OCI-LY7 (cell line): Measurements from ENCODE around the gene DHRS7C. TPM values are rescaled to one million over a fixed set of nuclear protein-coding genes. Genes with fewer than 3 reads are reported as not detected.

ENCODE experiments used
- BruUV-seq: library from RNA; stranded (reverse); fragments of 400-500 nt; replicated peaks from 2 replicates; lab custom pipeline; 2021; lab: Mats Ljungman, UMichigan
- CTCF ChIA-PET: fragments of 300-600 bp; sonication (Branson Sonifier 250); formaldehyde crosslinking; loops from one replicate; lab custom pipeline; 2022; ENCODE audit warnings: antibody characterized with exemption; ENCODE audit not compliant: unreplicated experiment; lab: Charles Lee
- POLR2A ChIA-PET: fragments of 300-600 bp; sonication (Branson Sonifier 250); formaldehyde crosslinking; loops from one replicate; lab custom pipeline; 2022; ENCODE audit warnings: antibody characterized with exemption; lab: Charles Lee
- DNase-seq: peaks from one replicate; pipeline ENCODE4 v3.0.0-alpha.2; 2015; ENCODE audit warnings: low spot score
- H2AFZ ChIP-seq: fragments of 200-600 bp; sonication (generic), shearing (Covaris generic); 2 replicates; pipeline ENCODE4 v1.6.1; 2014; ENCODE audit warnings: mild to moderate bottlenecking, antibody characterized with exemption, low read length, moderate library complexity
- H3K27ac ChIP-seq: fragments of 200-600 bp; sonication (generic); 2 replicates; pipeline ENCODE4 v1.5.1; 2014; ENCODE audit warnings: mixed run types, low read depth, mild to moderate bottlenecking, moderate library complexity, low read length, inconsistent platforms; ENCODE audit not compliant: poor library complexity, severe bottlenecking
- H3K36me3 ChIP-seq: fragments of 200-600 bp; sonication (generic); 2 replicates; pipeline ENCODE4 v1.6.1; 2014; ENCODE audit warnings: mild to moderate bottlenecking, antibody characterized with exemption, low read length, moderate library complexity, mixed read lengths; ENCODE audit not compliant: insufficient read depth
- H3K4me1 ChIP-seq: fragments of 200-600 bp; sonication (generic); 2 replicates; pipeline ENCODE4 v1.5.1; 2014; ENCODE audit warnings: mild to moderate bottlenecking, low read length; ENCODE audit not compliant: insufficient read depth, poor library complexity, severe bottlenecking
- H3K4me2 ChIP-seq: fragments of 200-600 bp; sonication (generic); 2 replicates; pipeline ENCODE4 v1.6.1; 2014; ENCODE audit warnings: mild to moderate bottlenecking, low read length
- H3K4me3 ChIP-seq: fragments of 200-600 bp; sonication (generic); 2 replicates; pipeline ENCODE4 v1.5.1; 2014; ENCODE audit warnings: mild to moderate bottlenecking, low read depth, low read length; ENCODE audit not compliant: poor library complexity, severe bottlenecking
- H3K79me2 ChIP-seq: fragments of 200-600 bp; sonication (generic); 2 replicates; pipeline ENCODE4 v1.6.1; 2016; ENCODE audit warnings: low read depth, mild to moderate bottlenecking, low read length, moderate library complexity, mixed read lengths; ENCODE audit not compliant: insufficient read depth
- H3K9me2 ChIP-seq: fragments of 200-600 bp; sonication (generic); 2 replicates; pipeline ENCODE4 v1.6.1; 2016; ENCODE audit warnings: mild to moderate bottlenecking, low read length, mixed read lengths; ENCODE audit not compliant: insufficient read depth
- H3K9me3 ChIP-seq: fragments of 200-600 bp; sonication (generic); 2 replicates; pipeline ENCODE4 v1.6.1; 2014; ENCODE audit warnings: mild to moderate bottlenecking, mixed run types, low read length, mixed read lengths
- H4K20me1 ChIP-seq: fragments of 200-600 bp; sonication (generic); 2 replicates; pipeline ENCODE4 v1.6.1; 2014; ENCODE audit warnings: mild to moderate bottlenecking, antibody characterized with exemption, low read length, moderate library complexity, mixed read lengths; ENCODE audit not compliant: insufficient read depth
- EZH2phosphoT487 ChIP-seq: fragments of 200-600 bp; sonication (generic); IDR thresholded peaks from 2 replicates; pipeline ENCODE4 v1.6.1; 2018; ENCODE audit warnings: low read depth, borderline replicate concordance, mild to moderate bottlenecking, mixed run types, antibody characterized with exemption, low read length, moderate library complexity, mixed read lengths
- intact Hi-C: fragments of 100-400 bp; cut with micrococcal nuclease; formaldehyde crosslinking; loops from one replicate; pipeline ENCODE4 v1.10.0; 2022; ENCODE audit not compliant: unreplicated experiment
- total RNA-seq, 2 experiments: library from RNA; depleted of rRNA in 1 of 2; stranded (reverse); fragments of >200 nt in 1 of 2; shearing (Covaris generic) in 1 of 2; gene quantifications; 2 replicates each; pipeline ENCODE4 v1.2.3, GENCODE V29; 2014 to 2022
- TF ChIP-seq, protein P1 (sequence below): fragments of 200-600 bp; sonication (generic); conservative IDR thresholded peaks from 2 replicates; pipeline ENCODE4 v1.5.1; 2014; ENCODE audit warnings: mild to moderate bottlenecking, antibody characterized with exemption, low read length, moderate library complexity, mixed read lengths

Gene DHRS7C
- total RNA-seq, 2 experiments from 2014 or later, result not detected

DNA sequence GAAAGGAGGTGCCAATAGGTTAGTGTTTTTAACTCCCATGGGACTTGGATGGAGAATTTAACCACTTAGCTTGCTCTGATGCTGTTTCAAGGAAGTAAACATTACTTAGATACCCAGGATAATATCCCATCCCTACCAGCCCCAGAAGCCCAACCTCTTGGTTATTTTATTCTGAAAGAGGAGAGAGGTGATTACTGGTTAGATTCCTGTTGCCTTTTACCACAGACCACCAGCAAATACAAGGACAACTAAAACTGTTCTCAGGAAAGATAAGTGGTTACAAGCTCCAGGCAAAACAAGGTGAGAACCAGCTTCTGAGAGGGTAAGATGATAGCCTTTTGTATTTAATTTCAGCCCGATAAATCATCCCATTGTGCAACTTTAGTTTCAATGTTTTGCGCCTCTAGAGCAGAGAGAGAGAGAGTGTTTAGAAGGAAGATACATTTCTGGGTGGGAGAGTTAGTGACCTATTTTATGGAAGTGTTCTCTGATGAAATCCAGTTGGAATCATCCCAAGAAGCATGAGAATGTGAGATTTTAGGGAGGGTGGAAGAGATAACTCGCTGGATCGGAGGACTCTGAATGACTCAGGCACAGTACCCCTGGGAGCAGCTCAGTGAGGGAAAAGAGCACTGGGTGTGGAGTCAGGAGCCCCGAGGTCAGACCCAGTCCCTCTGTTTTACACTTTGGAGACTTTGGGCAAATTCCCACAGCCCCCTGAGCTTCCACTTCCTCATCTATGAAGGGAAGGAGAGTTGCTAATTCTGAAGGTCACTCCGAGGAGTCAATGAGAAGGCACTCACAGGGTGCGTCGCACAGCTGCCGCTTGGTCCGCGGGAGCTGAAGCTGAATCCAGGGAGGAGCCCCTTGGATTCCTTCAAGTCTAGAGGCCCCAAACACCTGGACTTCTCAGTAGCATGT, 46.4 kb upstream of the DHRS7C start:
- Histone ChIP-seq H3K9me2 (no peaks in the 10 kb centered on the region), H3K9me3 (no peaks in the 10 kb centered on the region), H3K36me3 (no peaks in the 10 kb centered on the region), H3K79me2 (no peaks in the 10 kb centered on the region), H3K4me3 (no peak overlapping the region), H2AFZ (no peak overlapping the region), H4K20me1 (no peaks in the 10 kb centered on the region), H3K4me1 (no peaks in the 10 kb centered on the region), H3K27ac (no peak overlapping the region), H3K4me2 (no peak overlapping the region)
- DNase-seq, result no peak
- TF ChIP-seq, protein P1, sequence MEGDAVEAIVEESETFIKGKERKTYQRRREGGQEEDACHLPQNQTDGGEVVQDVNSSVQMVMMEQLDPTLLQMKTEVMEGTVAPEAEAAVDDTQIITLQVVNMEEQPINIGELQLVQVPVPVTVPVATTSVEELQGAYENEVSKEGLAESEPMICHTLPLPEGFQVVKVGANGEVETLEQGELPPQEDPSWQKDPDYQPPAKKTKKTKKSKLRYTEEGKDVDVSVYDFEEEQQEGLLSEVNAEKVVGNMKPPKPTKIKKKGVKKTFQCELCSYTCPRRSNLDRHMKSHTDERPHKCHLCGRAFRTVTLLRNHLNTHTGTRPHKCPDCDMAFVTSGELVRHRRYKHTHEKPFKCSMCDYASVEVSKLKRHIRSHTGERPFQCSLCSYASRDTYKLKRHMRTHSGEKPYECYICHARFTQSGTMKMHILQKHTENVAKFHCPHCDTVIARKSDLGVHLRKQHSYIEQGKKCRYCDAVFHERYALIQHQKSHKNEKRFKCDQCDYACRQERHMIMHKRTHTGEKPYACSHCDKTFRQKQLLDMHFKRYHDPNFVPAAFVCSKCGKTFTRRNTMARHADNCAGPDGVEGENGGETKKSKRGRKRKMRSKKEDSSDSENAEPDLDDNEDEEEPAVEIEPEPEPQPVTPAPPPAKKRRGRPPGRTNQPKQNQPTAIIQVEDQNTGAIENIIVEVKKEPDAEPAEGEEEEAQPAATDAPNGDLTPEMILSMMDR, result no peak
- TF ChIP-seq EZH2phosphoT487, result no peak
- CTCF ChIA-PET, result no interaction called here
- POLR2A ChIA-PET, result no interaction called here
- intact Hi-C loops, result no loop called here
- no TSS peak for BruUV-seq

DNA sequence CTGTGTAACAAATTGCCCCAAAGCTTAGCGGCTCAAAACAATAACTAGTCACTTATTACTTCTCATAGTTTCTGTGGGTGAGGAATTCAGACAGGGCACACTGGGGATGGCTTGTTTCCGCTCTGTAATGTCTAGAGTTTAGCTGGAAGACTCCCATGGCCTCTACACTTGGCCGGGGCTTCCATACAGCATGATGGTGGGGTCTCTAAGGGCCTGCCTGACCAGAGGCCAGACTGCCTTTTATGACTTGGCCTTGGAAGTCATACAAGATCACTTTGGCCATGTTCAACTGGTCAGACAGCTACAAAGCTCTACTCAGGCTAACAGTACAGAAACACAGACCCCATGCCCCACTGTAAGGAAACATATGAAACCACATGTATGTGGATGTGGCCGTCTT, 42.5 kb upstream of the DHRS7C start:
- Histone ChIP-seq H2AFZ (no peak overlapping the region), H3K79me2 (no peaks in the 10 kb centered on the region), H3K4me2 (no peak overlapping the region), H4K20me1 (no peaks in the 10 kb centered on the region), H3K4me3 (no peak overlapping the region), H3K27ac (no peak overlapping the region), H3K36me3 (no peaks in the 10 kb centered on the region), H3K9me3 (no peaks in the 10 kb centered on the region), H3K9me2 (no peaks in the 10 kb centered on the region), H3K4me1 (no peaks in the 10 kb centered on the region)
- intact Hi-C loops, result no loop called here
- DNase-seq, result no peak
- POLR2A ChIA-PET, result no interaction called here
- no peak for TF ChIP-seq EZH2phosphoT487
- TF ChIP-seq, protein P1, result no peak
- no TSS peak for BruUV-seq
- CTCF ChIA-PET, result no interaction called here

DNA sequence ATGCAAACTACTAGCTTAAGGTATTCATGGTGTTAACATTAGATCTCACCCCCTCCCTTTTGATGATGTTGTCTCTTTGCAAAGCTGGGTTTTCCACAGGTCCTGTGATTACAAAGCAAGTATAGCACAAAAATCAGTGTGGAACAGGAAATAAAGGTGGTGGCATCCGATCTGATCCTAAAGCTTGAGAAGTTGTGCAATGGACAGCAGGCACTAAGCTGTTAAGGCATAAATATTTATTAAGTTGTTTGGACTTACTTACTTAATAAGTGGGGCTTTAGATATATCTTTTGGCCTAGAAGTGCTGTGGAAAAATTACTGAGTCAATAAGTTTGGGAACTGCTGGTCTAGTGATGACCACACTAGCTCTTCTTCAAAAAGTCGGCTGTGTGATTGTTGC, 39.3 kb upstream of the DHRS7C start:
- H3K4me2 ChIP-seq, result no peak overlapping the region
- H3K27ac ChIP-seq, result no peak overlapping the region
- TF ChIP-seq, protein P1, result no peak
- no peak for TF ChIP-seq EZH2phosphoT487
- H4K20me1 ChIP-seq, result no peaks in the 10 kb centered on the region
- no peaks in the 10 kb centered on the region for H3K36me3 ChIP-seq
- no peaks in the 10 kb centered on the region for H3K4me1 ChIP-seq
- H3K9me2 ChIP-seq, result no peaks in the 10 kb centered on the region
- DNase-seq, result no peak
- BruUV-seq, result no TSS peak
- no peak overlapping the region for H3K4me3 ChIP-seq
- no peaks in the 10 kb centered on the region for H3K79me2 ChIP-seq
- no peaks in the 10 kb centered on the region for H3K9me3 ChIP-seq
- CTCF ChIA-PET, result no interaction called here
- intact Hi-C loops, result no loop called here
- POLR2A ChIA-PET, result no interaction called here
- H2AFZ ChIP-seq, result no peak overlapping the region
